Activated T-cell treated with anti-CD3 and anti-CD28 coated beads for 24 hours (primary cell): Measurements from ENCODE around the gene CHI3L1.

Source experiments
- DNase-seq: peaks from one replicate; pipeline ENCODE4 v3.0.0-alpha.2; 2020; ENCODE audit warnings: low read depth

CHI3L1 gene

DNA sequence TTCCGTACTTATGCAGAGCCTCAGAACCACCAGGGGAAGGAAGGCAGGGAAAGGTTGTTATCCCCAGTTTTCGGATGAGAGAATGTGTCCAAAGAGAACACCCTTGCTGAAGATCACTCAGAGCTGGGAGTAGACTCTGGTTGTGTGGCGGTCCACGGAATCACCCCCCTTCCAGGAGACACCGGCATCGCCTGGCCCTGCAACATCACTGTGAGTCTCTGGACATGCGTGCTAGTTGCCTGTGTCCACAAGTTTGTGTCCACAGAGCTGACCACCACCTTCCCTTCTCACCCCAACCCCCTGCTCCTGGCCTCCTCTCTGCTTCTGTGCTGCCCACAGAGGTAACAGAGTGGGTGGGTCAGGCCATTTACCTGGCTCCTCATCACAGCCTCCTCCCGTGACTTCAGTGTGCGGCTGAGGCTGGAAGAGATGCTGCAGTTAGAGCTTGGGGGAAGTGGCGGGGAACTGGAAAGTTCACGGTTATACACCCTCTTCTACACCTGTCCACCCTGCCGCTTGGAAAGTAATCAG lies 18.2 kb downstream of the CHI3L1 start:
- DNase-seq = no peak

- DNase-seq = no peak
These were observed 18.6 kb downstream of the CHI3L1 start for GRCh38 chr1:203167913-203168200.

DNA sequence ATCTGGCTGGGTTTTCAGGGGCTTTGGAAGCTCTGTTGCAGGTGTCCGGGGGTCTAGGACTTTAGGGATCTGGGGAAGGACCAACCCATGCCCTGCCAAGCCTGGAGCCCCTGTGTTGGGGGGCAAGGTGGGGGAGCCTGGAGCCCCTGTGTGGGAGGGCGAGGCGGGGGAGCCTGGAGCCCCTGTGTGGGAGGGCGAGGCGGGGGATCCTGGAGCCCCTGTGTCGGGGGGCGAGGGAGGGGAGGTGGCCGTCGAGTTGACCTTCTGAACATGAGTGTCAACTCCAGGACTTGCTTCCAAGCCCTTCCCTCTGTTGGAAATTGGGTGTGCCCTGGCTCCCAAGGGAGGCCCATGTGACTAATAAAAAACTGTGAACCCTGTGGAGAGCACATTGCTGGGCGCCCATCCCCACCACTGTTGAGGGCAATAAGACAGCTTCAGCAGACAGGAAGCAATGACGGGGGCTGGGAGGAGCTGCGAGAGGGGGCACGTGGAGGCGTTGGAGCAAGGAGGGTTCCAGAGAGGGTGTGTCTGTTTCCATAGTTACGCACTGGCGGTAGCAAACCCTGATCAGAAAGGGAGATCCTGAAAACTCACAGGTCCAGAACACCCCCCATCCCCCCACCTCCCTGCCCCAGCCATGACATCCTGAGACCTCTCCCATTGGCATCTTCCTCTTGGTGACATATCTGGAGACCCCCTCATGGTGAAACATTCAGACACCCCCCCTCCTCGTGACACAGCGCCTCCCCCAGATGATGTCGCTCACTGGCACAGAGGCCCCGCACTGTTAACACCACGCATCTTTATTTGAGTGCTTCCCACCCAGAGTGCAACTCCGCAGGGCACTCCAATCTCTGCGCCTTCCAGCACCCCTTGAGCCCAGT lies 19.2 kb downstream of the CHI3L1 start:
- no peak for DNase-seq

GRCh38 chr1:203166192-203166940 lies 20.1 kb downstream of the CHI3L1 start:
- DNase-seq = no peak

DNA sequence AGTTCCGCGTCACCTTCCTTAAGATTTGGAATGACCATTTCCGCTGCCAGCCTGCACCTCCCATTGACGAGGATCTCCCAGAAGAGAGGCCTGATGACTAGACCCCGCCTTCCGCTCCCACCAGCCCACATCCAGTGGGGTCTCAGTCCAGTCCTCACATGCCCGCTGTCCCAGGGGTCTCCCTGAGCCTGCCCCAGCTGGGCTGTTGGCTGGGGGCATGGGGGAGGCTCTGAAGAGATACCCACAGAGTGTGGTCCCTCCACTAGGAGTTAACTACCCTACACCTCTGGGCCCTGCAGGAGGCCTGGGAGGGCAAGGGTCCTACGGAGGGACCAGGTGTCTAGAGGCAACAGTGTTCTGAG lies 20.7 kb downstream of the CHI3L1 start:
- DNase-seq = no peak

GRCh38 chr1:203165101-203165799 lies 21.3 kb downstream of the CHI3L1 start:
- no peak for DNase-seq

GRCh38 chr1:203163891-203164635 lies 22.4 kb downstream of the CHI3L1 start:
- DNase-seq = no peak

DNA sequence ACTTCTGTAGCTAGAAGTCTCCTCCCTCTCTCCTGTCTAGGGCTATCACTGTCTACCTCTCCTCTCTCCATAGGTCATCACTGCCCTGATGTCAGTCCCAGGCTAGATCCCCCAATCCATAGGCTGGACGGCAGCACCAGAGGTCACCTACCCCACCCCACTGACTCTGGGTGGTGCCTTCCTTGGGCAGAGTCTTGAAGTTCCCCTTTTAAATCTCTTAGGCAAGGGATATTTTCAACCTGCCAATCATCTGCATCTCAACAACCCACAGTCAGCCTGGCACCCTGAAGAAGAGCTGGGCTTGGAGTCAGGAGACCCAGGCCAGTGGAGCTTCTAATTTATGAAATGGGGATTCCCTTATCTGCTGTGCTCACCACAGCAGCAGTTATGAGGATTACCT lies 24.1 kb downstream of the CHI3L1 start:
- DNase-seq = no peak

DNA sequence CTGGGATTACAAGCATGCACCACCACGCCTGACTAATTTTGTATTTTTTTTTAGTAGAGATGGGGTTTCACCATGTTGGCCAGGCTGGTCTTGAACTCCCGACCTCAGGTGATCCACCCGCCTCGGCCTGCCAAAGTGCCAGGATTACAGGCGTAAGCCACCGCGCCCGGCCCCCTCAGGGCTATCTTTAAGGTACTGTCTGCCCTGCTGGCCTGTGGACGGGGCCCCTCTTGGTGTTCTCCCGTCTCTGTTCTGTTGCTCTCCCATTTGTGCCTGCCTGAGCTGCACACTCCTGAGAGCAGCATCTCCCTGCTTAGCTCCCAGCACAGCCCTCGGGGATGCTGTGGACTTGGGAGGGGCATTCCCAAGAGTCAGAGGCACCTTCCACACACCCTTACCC lies 24.8 kb downstream of the CHI3L1 start:
- DNase-seq = no peak

DNA sequence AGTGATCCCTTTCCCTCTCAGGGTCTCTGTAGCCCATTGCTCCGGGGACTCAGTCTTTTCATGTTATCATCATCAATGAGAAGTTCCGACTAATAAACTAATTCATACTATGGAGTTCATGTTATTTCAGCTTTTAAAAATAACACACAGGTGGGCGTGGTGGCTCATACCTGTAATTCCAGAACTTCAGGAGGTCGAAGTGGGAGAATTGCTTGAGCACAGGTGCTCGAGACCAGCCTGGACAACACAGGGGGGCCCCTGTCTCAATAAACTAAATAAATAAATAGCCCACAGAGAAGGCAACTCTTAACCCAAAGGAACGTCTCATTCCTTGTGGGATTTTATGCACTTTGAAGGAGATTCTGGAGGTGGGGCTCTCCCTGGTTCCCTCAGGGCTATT lies 25.3 kb downstream of the CHI3L1 start:
- DNase-seq = no peak

GRCh38 chr1:203159844-203160243 lies 26.7 kb downstream of the CHI3L1 start:
- no peak for DNase-seq

DNA sequence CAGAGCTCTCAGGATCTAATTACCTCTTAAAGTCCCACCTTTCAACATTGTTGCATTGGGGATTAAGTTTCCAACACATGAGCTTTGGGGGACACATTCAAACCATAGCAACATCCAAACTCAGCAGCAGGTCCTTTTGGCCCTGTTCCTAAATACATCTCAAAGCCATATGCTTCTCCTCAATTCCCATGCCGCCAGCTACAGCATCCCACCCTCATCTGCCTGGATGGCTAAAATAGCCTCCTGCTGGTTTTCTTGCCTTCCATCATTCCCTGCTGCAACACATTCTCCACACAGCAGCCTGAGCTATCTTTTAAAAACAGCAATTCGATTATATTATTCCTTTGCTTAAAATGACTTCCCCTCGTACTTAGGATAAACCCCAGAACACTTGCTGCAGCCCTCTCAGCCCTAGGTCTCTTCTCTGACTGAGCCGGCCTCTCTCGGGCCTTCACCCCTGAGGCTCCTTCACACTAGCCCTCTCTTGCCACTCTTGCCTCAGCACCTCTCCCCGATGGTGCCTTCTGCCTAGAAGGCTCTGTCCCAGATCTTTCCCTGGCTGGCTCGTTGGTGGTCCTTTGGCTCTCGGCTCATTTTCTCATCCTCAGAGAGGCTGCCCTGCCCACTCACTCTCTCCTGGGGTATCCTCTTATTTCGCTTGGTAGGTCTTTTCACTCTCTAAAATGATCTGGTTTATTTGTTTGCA lies 27.4 kb downstream of the CHI3L1 start:
- DNase-seq = no peak

GRCh38 chr1:203158423-203158822 lies 28.1 kb downstream of the CHI3L1 start:
- no peak for DNase-seq

DNA sequence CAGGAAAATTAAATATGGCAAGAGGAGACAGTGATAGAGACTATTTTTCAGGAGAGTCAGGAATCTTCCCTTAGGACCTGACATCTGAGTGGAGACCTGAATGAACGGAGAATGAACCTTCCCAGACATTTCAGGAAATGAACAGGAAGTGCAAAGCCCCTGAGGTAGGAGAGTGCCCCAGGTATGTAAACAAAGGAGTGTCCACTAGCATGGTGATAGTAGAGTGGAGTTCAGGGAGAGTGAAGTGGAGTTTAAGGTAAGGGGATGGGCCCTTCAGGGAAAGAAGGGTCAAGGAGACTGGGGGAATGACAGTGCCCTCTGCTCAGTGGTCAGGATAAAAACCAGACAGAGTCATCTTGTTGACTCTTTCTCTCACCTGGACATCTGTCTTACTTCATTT lies 30.2 kb downstream of the CHI3L1 start:
- no peak for DNase-seq

DNA sequence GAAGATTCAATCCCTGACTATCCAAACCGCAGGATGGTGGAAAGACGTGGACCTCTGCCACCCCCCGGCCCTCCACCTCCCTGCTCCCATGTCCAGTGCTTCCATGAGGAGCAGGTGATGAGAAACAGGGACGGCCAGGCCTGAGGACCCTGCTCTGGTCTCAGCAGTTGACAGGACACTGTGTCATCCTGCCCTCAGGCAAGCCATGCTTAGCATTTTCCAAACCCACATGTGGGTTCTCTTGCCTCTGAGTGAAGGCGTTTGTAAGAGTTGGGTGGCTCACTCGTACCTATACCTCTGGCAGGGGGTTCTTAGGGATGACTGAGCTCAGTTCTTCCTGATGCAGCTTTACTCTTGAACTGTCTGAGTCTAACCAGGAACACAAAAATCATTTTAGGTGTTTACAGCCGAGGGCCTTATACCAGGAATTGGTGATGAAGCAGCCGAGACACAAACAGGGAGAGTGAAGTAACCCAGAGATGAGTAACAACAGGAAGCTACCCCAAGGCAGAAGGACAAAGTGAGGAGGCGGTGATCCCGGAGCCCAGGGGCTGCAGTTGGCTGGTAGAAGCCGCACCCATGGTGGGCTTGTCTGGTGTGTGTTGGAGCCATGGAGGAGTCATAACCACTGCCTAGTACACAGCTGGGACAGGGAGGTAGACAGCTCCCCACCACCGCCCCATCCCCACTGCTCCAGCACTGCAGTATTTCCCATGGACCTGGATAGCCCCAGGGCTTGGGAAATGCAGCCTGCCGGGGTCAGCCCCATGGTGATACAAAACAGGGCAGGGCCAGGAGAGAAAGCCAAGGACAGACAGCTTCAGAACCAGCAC lies 32.3 kb downstream of the CHI3L1 start:
- no peak for DNase-seq

GRCh38 chr1:203153051-203153988 lies 33.2 kb downstream of the CHI3L1 start:
- no peak for DNase-seq

DNA sequence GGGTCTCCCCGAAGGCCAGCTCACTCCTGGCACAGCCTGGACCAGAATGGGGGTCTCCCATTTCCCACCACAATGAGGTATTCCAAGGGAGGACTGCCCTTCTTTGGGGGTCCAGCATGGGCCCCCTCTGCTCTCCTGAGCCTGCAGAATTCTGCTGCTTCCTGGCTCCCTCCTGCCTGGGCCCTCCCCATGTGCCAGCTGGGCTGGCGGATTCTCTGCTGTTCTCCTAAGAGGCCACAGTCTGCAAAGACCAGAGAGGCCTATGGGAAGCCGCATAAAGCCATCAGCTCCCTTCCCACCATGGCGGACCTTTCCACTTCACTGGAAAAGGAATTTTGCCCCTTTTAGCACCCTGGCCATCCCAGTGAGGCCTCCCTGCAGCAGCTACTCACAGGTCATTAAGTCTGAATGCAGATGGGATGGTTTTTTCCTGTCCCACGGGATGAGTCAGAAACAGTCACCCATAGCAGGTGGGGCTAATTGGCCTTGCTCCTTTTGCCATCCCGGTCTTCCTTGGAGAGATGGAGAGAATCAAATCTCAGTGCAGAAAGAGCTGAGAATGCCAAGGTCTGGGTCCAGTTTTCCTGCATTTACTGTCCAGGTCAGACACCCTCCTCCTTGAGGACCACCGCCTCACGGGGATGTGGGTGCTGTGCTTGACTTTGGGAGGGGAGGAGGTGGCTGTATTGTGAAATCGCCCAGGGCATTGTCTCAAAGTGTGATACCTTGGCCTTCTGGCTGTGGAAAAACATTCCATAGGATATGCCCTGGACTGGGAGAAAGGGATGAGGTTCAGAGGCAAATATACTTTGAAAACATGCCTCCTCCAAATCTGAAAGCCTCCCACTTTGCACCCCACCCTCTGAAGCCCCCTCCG lies 34.1 kb downstream of the CHI3L1 start:
- no peak for DNase-seq
